ENCODE measurements around the gene BTBD1.

Gene BTBD1

DNA sequence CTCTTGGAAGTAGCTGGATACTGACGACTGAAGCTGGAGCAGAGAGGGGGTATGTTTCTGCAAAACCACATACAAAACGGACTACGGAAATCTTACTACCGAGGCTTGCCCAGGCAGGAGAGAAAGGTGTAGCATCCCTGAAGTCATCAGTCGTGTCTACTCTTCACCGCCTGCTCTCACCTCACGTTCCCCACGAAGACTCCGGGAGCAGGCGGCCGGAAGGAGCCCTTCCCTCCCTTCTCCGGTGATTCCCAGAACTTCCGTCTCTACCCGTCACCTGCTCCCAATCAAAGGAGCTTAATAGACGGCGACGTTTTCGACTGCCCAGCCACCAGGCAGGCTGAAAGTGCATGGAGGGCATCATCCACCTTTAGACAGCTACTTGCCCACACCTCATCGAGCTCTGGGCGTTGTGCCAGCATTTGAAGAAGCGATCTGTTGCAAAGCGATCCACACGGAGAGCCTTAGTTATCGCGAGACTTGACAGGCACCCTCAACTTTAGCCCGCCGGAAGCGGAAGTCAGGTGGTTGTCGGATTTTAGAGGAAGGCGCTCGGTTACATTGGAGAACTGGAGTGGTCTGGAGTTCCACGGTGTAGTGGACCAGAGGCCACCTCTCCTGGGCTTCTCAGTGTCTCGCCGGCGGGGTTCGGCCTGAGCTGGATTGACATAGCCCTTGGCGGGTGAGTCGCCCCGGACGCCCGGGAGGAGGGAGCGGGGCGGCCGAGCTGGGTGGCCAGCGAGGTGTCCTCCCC is 81.2 kb downstream of the BTBD1 start, which contains the start of gene RAMAC:
TSS of gene RAMAC (plus strand) at position 523 of the 754 bp plus-strand sequence. CDS start 2,809 bp downstream, outside the sequence.
- DNase-seq, result peak; percentile 68

DNA sequence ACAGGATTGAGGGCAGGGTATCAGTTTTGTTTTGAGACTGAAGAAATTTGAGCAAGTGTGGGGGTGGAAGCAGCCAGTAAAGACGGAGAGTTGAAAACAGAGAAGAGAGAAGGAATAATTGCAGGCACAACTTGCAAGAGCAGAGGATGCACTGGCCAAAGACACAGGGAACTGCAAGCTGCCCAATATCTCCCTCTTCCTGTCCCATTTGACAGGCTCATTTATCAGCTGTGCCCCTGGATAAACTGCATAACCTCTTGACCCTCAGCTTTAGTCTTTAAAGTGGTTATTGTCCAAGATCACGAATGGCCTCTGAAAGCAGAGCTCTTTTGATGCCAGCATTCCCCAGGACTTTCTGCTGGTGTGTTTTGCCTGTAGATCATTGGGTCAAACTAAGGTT is 86.1 kb downstream of the BTBD1 start:
- DNase-seq, result no peak

DNA sequence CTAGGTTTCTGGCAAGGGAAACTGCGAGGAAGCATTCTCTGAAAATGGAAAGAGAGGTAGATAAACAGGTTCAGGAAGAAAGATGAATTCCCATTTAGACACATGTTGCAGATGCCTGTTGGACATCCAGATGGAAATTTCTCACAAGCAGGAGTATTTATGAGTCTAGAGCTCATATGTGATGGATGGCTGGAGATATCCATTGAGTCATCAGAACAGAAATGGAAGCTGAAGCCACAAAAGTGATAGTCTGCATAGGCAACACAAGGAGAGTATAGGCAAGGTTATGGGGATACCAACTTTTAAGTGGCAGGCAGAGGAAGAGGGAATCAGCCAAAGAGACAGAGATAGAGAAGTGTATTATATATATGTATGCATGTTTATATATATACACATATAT is 87.3 kb downstream of the BTBD1 start:
- no peak for DNase-seq

DNA sequence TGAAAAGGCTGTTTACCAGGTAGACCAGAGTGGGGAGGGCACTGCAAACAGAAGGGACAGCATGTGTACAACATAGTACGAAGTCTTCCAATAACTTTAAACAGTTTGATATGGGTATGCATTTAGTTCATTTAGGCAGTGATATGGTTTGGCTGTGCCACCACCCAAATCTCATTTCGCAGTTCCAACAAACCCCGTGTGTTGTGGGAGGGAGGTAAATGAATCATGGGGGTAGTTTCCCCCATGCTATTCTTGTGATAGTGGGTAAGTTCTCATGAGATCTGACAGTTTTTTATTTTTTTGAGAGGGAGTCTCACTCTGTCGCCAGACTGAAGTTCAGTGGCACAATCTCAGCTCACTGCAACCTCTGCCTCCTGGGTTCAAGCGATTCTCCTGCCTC is 88.6 kb downstream of the BTBD1 start:
- DNase-seq, result no peak

DNA sequence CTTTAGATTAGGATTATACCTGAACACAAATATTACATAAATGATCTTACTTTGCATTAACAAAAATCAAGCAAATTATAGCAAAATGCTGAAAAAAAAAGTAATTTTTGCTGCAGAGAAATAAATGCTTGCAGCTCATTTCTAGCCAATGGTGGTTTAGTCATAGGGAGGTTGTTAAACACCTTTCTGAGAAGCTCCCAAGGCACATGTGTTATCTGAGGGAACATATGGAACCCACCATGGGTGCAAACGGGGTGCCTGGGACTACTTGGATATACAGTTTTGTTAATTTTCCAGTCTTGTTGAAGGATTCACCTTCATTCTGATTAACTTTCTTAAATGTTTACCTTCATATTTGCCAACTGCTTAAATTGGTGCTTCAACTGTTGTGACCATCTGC is 90.0 kb downstream of the BTBD1 start:
- no peak for DNase-seq

DNA sequence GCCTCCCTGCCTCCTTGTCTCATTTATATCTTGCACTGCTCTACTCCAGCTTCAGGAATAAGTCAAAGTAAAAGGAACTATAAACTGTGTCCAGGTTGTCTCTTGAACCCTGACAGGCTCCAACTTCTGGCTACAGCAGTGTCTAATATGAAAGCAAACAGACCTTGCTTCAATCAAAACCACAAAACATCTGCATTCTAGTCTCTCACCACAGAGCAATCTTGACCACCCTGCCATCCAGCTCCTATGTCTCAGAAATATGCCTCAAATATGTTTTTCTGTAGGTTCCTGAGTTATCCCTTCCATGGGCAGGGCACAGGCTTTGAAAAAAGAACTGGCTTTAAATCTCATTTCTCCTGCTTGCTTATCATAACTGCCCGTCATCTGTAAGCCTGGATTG is 94.1 kb downstream of the BTBD1 start:
- DNase-seq, result no peak

DNA sequence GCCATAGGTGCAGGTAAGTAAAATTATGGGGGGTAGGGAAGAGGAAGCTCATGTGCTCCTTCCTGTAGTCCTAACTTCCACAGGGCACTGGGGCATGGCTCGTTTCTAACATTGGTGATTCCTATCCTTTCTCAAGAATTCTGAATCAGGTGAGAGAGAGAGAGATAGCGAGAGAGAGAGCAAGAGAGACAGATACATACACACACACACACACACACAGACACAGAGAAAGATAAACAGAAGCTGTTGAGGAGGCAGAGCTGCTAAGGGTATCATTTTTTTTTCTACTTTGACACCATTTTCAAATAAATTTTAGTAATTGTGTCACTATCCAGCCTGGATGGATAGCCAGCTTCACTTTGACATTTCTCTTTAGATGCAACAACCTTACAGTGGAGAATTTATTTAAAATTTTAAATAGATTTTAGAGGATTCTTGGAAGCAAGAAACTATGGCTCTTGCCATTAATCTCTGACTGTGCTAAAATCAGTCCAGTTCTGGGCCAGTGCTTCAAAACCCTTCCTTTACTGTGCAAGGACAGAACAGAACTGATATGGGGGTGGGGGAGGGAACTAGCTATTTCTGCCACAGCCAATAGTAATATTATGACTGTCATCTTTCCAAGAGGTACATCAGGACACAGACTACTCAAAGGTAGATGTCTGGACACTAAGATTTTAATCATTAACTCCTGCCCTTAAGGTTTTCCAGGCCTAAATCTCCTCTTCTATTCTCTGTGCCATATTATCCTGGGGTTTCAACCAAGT is 95.7 kb downstream of the BTBD1 start:
- DNase-seq, result no peak

DNA sequence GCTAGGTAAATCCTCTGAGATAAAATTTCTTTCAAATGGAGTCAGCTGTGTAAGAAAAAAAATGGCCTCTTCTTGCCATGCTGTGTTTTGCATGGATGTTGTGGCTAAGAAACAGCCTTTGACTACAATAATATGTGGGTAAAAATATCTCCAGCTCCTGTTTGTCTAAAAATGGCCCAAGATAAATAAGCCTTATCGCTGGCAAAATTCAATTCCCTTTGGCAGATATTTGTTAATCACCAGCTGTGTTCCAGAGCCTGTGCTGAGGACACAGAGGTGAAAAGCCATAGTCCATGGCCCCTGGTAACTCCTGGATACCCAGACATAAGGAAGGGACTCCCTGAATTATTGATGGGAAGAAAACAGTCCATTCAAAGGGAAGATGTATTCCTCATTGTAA is 96.4 kb downstream of the BTBD1 start:
- DNase-seq, result no peak

DNA sequence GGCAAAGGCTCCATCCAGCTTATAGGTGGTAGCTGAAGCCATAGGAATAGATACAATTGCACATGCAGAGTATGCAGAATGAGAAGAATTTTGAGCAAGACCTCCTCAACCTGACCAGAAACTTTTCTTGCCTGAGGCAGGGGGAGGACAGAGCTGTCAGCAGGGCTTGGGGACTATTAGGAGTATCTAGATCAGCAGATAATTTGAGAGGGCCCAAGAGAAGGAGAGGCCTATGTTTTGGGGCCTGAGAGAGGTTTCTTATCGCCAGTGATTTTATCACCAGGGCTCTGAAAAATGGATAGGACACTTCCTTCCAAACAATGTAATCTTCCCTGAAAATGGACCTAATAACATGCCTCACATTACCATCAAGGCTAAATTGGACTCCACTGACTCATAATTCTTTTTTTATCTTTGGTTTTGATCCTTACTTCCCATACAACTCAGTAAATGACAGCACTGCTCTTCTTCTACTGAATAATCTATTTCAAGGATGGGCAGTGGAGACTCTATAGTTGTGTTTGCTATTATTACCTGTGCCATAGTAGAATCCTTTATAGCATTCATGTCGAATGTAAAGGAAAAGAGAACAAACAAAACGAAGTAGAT is 96.9 kb downstream of the BTBD1 start:
- no peak for DNase-seq

DNA sequence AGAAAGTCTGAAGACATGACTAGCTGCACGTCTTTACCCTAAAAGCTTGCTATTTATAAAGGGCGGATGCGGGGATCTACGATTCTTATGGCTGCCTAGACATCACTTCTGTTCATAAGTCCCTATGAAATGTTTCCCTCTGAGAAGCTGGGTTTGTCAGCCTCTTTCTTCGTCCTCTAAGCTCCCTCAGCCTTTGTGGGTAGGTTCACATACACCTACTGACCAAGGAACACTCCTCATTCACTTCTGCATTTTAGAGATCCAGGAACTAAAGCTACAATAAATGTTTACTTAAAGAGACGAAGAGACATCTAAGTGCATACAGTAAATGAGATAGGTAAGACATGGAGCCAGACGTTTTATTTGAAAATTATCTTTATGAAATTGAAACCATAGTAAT is 97.7 kb downstream of the BTBD1 start:
- no peak for DNase-seq

DNA sequence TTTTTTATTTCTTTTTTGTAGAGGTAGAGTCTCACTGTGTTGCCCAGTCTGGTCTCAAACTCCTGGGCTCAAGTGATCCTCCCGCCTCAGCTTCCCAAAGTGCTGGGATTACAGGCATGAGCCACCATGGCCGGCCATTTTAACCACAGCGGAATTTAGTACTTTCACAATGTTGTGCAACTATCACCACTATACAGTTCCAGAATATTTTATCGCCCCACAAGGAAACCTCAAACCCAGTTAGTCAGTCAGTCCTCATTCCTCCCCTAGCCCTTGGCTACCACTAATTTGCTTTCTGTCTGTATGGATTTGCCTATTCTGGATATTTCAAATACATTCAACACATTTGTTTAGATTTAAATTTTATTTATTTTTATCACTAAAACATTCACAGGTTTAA is 99.0 kb downstream of the BTBD1 start:
- no peak for DNase-seq

DNA sequence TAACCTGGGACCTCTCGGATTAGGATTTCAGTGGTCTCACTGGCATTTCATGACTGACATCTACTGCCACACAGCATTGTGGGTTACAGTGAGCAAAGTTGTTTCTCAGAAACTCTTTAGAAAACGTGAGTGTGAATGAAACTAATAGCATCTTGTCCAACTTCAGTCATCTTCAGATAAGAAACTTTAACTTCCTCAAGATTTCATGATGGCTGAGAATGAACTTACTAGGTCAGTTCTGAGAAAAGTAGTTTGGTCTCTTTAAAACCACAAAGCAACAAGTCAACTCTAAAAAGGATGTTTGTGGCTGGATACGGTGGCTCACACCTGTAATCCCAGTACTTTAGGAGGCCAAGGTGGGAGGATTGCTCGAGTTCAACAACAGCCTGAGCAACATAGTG is 100.4 kb downstream of the BTBD1 start:
- DNase-seq, result no peak
